ENCODE measurements around the gene KRTAP9-9. TPM values are rescaled to one million over a fixed set of nuclear protein-coding genes. Genes with fewer than 3 reads are reported as not detected.

KRTAP9-9 gene
- total RNA-seq, 1 donor from 2014 or later: not detected

DNA sequence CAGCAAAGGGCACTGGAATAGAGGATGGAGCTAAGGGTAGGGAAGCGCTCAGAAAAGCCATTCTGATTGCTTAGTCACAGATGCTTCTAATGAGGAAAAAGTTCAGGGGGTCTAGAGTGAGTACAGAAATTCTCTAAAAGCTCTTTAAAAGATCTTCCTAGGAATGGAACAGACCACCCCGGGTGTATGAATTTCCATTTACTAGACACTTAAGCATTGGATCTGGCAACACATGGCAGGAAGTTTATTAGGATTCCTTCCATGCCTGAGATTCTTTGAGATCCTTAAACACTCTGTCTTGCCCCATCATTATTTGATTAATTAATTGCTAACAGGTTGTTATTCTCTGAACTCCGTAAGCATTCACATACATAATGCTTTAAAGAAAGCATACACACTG, 28.9 kb downstream of the KRTAP9-9 start:
- no peak overlapping the region for H3K4me3 Mint-ChIP-seq
- peaks cover 8% of the 10 kb centered on the region for H3K9me3 Mint-ChIP-seq
- H3K27me3 Mint-ChIP-seq (ENCODE audit: low read depth): no peaks in the 10 kb centered on the region
- DNase-seq (ENCODE audit: low spot score in 2 of 2, unreplicated experiment in 2 of 2): no peak
- TF ChIP-seq, protein P1, sequence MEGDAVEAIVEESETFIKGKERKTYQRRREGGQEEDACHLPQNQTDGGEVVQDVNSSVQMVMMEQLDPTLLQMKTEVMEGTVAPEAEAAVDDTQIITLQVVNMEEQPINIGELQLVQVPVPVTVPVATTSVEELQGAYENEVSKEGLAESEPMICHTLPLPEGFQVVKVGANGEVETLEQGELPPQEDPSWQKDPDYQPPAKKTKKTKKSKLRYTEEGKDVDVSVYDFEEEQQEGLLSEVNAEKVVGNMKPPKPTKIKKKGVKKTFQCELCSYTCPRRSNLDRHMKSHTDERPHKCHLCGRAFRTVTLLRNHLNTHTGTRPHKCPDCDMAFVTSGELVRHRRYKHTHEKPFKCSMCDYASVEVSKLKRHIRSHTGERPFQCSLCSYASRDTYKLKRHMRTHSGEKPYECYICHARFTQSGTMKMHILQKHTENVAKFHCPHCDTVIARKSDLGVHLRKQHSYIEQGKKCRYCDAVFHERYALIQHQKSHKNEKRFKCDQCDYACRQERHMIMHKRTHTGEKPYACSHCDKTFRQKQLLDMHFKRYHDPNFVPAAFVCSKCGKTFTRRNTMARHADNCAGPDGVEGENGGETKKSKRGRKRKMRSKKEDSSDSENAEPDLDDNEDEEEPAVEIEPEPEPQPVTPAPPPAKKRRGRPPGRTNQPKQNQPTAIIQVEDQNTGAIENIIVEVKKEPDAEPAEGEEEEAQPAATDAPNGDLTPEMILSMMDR (IDR thresholded peaks at IDR 0.05; ENCODE audit: unreplicated experiment): no peak
- H3K36me3 Mint-ChIP-seq: no peaks in the 10 kb centered on the region
- peaks cover 26% of the 10 kb centered on the region for H3K4me1 Mint-ChIP-seq
- H3K27ac Mint-ChIP-seq: peak overlapping the region; percentile 64

DNA sequence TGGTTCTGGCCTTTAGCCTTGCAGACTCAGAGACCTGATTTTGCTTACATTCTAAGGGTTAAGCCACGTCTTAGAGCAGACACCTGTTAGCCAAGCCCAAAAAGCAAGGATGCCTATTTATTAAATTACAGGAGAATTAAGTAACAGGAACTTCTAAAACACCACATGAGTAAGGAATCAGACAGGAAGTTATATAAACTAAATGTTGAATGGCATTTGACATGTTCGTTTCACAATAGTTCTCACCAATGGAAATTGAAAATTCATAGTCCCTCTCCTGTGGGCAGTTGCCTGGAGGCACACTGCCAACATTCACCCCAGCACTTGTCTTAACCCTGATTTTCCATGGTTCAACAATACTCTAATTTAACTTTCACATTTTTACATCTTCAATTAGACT, 29.4 kb downstream of the KRTAP9-9 start:
- no peak for DNase-seq (ENCODE audit: low spot score in 2 of 2, unreplicated experiment in 2 of 2)
- H3K36me3 Mint-ChIP-seq: no peaks in the 10 kb centered on the region
- TF ChIP-seq, protein P1 (IDR thresholded peaks at IDR 0.05; ENCODE audit: unreplicated experiment): no peak
- no peaks in the 10 kb centered on the region for H3K27me3 Mint-ChIP-seq (ENCODE audit: low read depth)
- H3K4me1 Mint-ChIP-seq: peaks cover 26% of the 10 kb centered on the region
- H3K9me3 Mint-ChIP-seq: peaks cover 7% of the 10 kb centered on the region
- H3K27ac Mint-ChIP-seq: peak overlapping the region; percentile 65
- H3K4me3 Mint-ChIP-seq: no peak overlapping the region

DNA sequence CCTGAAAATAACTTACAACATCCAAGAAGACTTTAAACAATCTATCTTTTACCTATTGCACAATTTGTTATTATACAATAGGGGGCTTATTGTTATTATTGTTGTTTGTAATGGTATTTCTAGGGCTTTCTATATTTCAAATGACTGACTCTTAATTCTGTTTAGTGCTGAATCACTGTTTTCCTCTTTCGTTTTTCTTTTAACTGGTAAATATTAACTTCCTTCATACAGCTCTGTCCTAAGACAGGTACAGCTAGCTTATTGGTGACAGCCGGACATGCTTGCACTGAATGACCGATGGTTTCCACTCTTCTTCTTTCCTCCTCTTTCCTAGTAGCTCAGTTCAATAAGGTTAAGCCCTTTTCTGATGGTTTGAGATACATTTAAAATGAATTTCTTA, 31.9 kb downstream of the KRTAP9-9 start:
- no peaks in the 10 kb centered on the region for H3K27me3 Mint-ChIP-seq (ENCODE audit: low read depth)

DNA sequence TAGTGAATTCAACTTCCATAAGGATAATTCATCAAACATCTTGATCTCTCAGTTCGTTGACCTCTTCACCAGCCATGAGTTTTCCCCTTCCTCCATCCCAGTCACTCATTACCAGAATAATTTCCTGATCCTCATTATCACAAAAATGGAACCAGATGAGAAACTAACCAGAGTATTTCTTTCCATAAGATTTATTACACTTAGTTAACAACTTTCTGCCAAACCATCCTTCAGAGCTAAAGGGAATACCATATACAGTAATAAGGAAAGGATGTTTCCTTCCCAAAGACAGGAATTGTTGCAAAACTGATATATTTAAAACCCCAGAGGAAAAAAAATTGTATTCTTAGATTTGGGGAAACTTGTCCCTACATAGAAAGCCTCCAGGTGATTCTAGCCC, 38.8 kb downstream of the KRTAP9-9 start:
- Mint-ChIP-seq H3K27ac (no peak overlapping the region), H3K4me3 (no peak overlapping the region), H3K4me1 (peaks cover 28% of the 10 kb centered on the region), H3K36me3 (no peaks in the 10 kb centered on the region), H3K27me3 (ENCODE audit: low read depth) (no peaks in the 10 kb centered on the region), H3K9me3 (peaks cover 3% of the 10 kb centered on the region)
- no peak for DNase-seq (ENCODE audit: low spot score in 2 of 2, unreplicated experiment in 2 of 2)
- TF ChIP-seq, protein P1 (IDR thresholded peaks at IDR 0.05; ENCODE audit: unreplicated experiment): no peak

More for the DNA sequence above, 31.9 kb downstream of the KRTAP9-9 start:
- H3K36me3 Mint-ChIP-seq: no peaks in the 10 kb centered on the region
- H3K4me3 Mint-ChIP-seq: no peak overlapping the region
- H3K4me1 Mint-ChIP-seq: peaks cover 39% of the 10 kb centered on the region
- no peak for DNase-seq (ENCODE audit: low spot score in 2 of 2, unreplicated experiment in 2 of 2)
- TF ChIP-seq, protein P1 (IDR thresholded peaks at IDR 0.05; ENCODE audit: unreplicated experiment): no peak
- no peak overlapping the region for H3K27ac Mint-ChIP-seq
- H3K9me3 Mint-ChIP-seq: no peaks in the 10 kb centered on the region

DNA sequence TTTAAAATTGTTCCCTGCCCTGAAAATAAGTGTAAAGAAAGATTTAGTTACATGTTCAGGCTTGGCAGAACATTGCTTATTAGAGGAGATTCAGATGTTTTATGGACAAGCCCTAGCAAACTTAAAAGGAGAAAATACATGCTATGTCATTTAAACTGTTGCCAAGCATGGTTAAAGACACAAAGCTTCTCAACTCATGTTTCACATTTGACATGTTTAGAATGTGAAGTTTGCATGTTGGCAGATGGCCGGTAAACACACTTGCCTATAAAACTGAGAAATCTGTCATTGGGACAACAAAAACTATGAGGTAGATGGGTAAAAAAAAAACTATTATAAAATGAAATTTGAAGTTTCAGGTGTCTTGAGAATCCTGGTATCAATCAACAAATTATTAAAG, 41.7 kb downstream of the KRTAP9-9 start:
- no peak overlapping the region for H3K27ac Mint-ChIP-seq
- no peak for DNase-seq (ENCODE audit: low spot score in 2 of 2, unreplicated experiment in 2 of 2)
- no peak overlapping the region for H3K4me3 Mint-ChIP-seq
- H3K27me3 Mint-ChIP-seq (ENCODE audit: low read depth): no peaks in the 10 kb centered on the region
- peaks cover 15% of the 10 kb centered on the region for H3K9me3 Mint-ChIP-seq
- H3K4me1 Mint-ChIP-seq: peaks cover 17% of the 10 kb centered on the region
- TF ChIP-seq, protein P1 (IDR thresholded peaks at IDR 0.05; ENCODE audit: unreplicated experiment): no peak
- H3K36me3 Mint-ChIP-seq: peaks cover 6% of the 10 kb centered on the region
